Esophagus squamous epithelium (tissue), 4 donors: ENCODE data around the gene VTCN1.

ENCODE experiments used
- CTCF ChIP-seq, 6 experiments: fragments of 450-650 bp in 4 of 6; fragments of 200-600 bp in 2 of 6; sonication (generic) in 2 of 6; IDR thresholded peaks; one replicate each; pipeline ENCODE4 v1.5.1; 2016 to 2019; ENCODE audit warnings: antibody characterized with exemption in 6 of 6, mild to moderate bottlenecking in 4 of 6, moderate library complexity in 4 of 6
- POLR2A ChIP-seq, 4 donors: fragments of 450-650 bp; IDR thresholded peaks; one replicate each; pipeline ENCODE4 v1.6.1; 2017; ENCODE audit warnings: antibody characterized with exemption in 4 of 4, mild to moderate bottlenecking in 4 of 4, moderate library complexity in 3 of 4

- TF ChIP-seq CTCF (IDR thresholded peaks at IDR 0.05) = no peak
- no peak for TF ChIP-seq POLR2A (IDR thresholded peaks at IDR 0.05)
Measured at GRCh38 chr1:117104986-117105385, 105.7 kb downstream of the VTCN1 start.
